HCT116 (cell line): ENCODE measurements around the gene BLZF1.

ENCODE experiments used
- ATF3 ChIP-seq: IDR thresholded peaks from 2 replicates; pipeline ENCODE4 v1.6.1; 2012
- SP1 ChIP-seq: IDR thresholded peaks from 2 replicates; pipeline ENCODE4 v1.6.1; 2012; ENCODE audit warnings: low read depth

GRCh38 chr1:169387399-169387798 is 19.4 kb downstream of the BLZF1 start:
- TF ChIP-seq SP1 (no peak), ATF3 (no peak)
